MM.1S (cell line): ENCODE data around the gene WDR38.

Source experiments
- DNase-seq: peaks from one replicate; pipeline ENCODE4 v3.0.0-alpha.2; 2015
- H2AFZ ChIP-seq: fragments of 300-600 bp; sonication (generic); 2 replicates; pipeline ENCODE4 v1.6.0; 2016; ENCODE audit warnings: antibody characterized with exemption, low read length
- H3F3A ChIP-seq: fragments of 300-600 bp; sonication (generic); 2 replicates; pipeline ENCODE4 v1.6.1; 2016; ENCODE audit warnings: mild to moderate bottlenecking, antibody characterized with exemption, low read length, moderate library complexity, mixed read lengths; ENCODE audit not compliant: insufficient read depth
- H3K27ac ChIP-seq: fragments of 300-600 bp; sonication (generic); 2 replicates; pipeline ENCODE4 v1.5.1; 2016; ENCODE audit warnings: mild to moderate bottlenecking, low read length
- H3K27me3 ChIP-seq: fragments of 300-600 bp; sonication (generic); replicated peaks from 2 replicates; pipeline ENCODE4 v1.6.0; 2016; ENCODE audit warnings: low read length; ENCODE audit not compliant: insufficient read depth
- H3K36me3 ChIP-seq: fragments of 300-600 bp; sonication (generic); replicated peaks from 2 replicates; pipeline ENCODE4 v1.6.1; 2016; ENCODE audit warnings: mild to moderate bottlenecking, low read length, mixed read lengths; ENCODE audit not compliant: insufficient read depth
- H3K4me1 ChIP-seq: fragments of 300-600 bp; sonication (generic); 2 replicates; pipeline ENCODE4 v1.6.1; 2016; ENCODE audit warnings: low read length, mixed read lengths
- H3K4me2 ChIP-seq: fragments of 300-600 bp; sonication (generic); 2 replicates; pipeline ENCODE4 v1.6.0; 2016; ENCODE audit warnings: low read depth, low read length
- H3K4me3 ChIP-seq: fragments of 300-600 bp; sonication (generic); 2 replicates; pipeline ENCODE4 v1.5.1; 2016; ENCODE audit warnings: low read length, mixed read lengths
- H3K79me2 ChIP-seq: fragments of 300-600 bp; sonication (generic); 2 replicates; pipeline ENCODE4 v1.6.1; 2016; ENCODE audit warnings: mixed run types, low read length, mixed read lengths
- H3K9ac ChIP-seq: fragments of 300-600 bp; sonication (generic); 2 replicates; pipeline ENCODE4 v1.6.1; 2016; ENCODE audit warnings: low read length, mixed read lengths
- H3K9me2 ChIP-seq: fragments of 300-600 bp; sonication (generic); replicated peaks from 2 replicates; pipeline ENCODE4 v1.6.1; 2016; ENCODE audit warnings: mild to moderate bottlenecking, low read length, mixed read lengths; ENCODE audit not compliant: insufficient read depth
- H3K9me3 ChIP-seq: fragments of 300-600 bp; sonication (generic); replicated peaks from 2 replicates; pipeline ENCODE4 v1.6.1; 2016; ENCODE audit warnings: mild to moderate bottlenecking, low read length, mixed read lengths; ENCODE audit not compliant: insufficient read depth
- H4K20me1 ChIP-seq: fragments of 300-600 bp; sonication (generic); 2 replicates; pipeline ENCODE4 v1.6.1; 2016; ENCODE audit warnings: mild to moderate bottlenecking, low read length, moderate library complexity, mixed read lengths; ENCODE audit not compliant: insufficient read depth
- CTCF ChIP-seq: fragments of 300-600 bp; sonication (generic); IDR thresholded peaks from 2 replicates; pipeline ENCODE4 v1.5.1; 2016; ENCODE audit warnings: antibody characterized with exemption, low read length, mixed read lengths
- EZH2 ChIP-seq: fragments of 300-600 bp; sonication (generic); optimal IDR thresholded peaks from 2 replicates; pipeline ENCODE3; 2017; ENCODE audit warnings: low read depth, mild to moderate bottlenecking, antibody characterized with exemption, low read length, mixed read lengths
- EZH2phosphoT487 ChIP-seq: fragments of 300-600 bp; sonication (generic); IDR thresholded peaks from 2 replicates; pipeline ENCODE4 v1.6.1; 2018; ENCODE audit warnings: antibody characterized with exemption, low read length

Gene WDR38, protein sequence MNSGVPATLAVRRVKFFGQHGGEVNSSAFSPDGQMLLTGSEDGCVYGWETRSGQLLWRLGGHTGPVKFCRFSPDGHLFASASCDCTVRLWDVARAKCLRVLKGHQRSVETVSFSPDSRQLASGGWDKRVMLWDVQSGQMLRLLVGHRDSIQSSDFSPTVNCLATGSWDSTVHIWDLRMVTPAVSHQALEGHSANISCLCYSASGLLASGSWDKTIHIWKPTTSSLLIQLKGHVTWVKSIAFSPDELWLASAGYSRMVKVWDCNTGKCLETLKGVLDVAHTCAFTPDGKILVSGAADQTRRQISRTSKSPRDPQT

DNA sequence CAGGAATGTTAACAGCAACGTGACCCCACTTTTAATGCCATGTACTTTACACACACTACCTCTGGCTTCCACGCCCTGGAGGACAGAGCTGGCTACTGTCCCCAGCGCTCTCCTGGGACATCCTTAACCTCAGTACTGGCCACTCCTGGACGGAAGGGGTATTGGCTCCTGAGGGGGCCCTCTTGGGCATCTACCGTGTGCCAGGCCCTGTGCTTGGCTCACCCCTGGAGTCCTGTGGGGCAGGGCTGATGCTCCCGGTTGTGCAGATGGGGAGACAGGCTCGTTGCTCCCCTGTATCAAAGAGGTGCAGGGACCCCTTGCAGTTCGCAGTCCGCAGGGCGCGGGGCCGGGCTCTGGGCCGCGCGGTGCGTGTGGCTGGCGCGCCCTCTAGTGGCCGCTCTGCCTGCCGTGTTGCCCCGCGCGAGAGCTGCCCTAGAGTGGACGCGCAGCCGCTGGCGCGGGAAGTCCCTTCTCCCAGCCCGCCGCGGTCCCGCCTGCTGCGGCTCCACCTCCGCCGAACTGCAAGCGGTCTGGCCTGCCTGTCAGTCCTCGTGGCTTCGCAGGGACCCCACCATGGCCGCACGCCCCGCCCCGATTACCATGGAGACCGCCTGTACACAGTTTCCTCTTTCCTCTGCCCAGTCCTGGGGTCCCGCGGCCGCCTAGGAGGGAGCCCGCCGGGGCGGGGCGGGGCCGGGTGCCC lies at the start of gene WDR38:
Gene WDR38, plus strand, starts transcription at position 632 of the 703 bp plus-strand sequence. CDS start 72 bp downstream, outside the sequence.
- Histone ChIP-seq H3K9ac (peak within 1 kb of the TSS; percentile 62; the same call in 1 of the 2 replicates), H3K4me2 (peak within 1 kb of the TSS; percentile 100), H3K79me2 (no peaks in the 10 kb centered on the region; the same call in 1 of the 2 replicates), H3K4me3 (peak within 1 kb of the TSS; percentile 72), H3K36me3 (no peaks in the 10 kb centered on the region; the same call in 1 of the 2 replicates), H3K9me3 (no peaks in the 10 kb centered on the region), H3F3A (peaks cover 40% of the 10 kb centered on the region), H4K20me1 (peaks cover 12% of the 10 kb centered on the region), H3K9me2 (no peaks in the 10 kb centered on the region), H2AFZ (peak within 1 kb of the TSS; percentile 99), H3K27ac (no peak within 1 kb of the TSS), H3K27me3 (no peaks in the 10 kb centered on the region), H3K4me1 (0 out of 2 replicates have a peak, but pooled peaks cover 8% of the 10 kb centered on the region)
- TF ChIP-seq EZH2 (no peak), EZH2phosphoT487 (no peak), CTCF (peak; percentile 94)
- DNase-seq, result peak; percentile 77

- H3K27me3 ChIP-seq, result no peaks in the 10 kb centered on the region
- H3K4me1 ChIP-seq, result no peaks in the 10 kb centered on the region
- H3K9me3 ChIP-seq, result no peaks in the 10 kb centered on the region
- H3K79me2 ChIP-seq, result no peaks in the 10 kb centered on the region
- H3K36me3 ChIP-seq, result no peaks in the 10 kb centered on the region
- no peak for DNase-seq
- no peak overlapping the region for H2AFZ ChIP-seq
- no peak overlapping the region for H3K27ac ChIP-seq
- H3K9ac ChIP-seq, result no peak overlapping the region
- no peaks in the 10 kb centered on the region for H4K20me1 ChIP-seq
- H3F3A ChIP-seq, result no peaks in the 10 kb centered on the region
- H3K4me2 ChIP-seq, result no peak overlapping the region
- TF ChIP-seq EZH2phosphoT487 (no peak), EZH2 (no peak), CTCF (no peak)
- H3K9me2 ChIP-seq, result no peaks in the 10 kb centered on the region
- H3K4me3 ChIP-seq, result no peak overlapping the region
Measured at GRCh38 chr9:124803911-124804310, 49.3 kb upstream of the WDR38 start.

DNA sequence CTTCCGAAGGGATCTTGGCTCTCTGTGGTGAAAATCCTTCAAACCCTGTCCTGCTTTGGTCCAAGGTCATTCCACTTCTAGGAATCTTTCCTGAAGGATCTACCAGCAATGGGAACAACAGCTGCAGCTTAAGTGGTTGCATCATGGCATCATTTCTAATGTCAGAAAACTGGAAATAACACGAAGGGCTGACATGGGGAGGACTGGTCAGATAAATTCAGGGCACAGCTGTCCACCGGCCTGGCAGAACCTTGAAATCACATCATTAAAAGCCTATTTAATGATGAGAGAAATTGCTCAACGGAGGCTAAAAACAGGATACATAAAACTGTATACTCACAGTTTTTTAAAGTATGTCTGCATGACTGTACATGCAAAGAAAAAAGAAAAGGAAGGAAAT lies 48.1 kb upstream of the WDR38 start:
- Histone ChIP-seq H3K27ac (no peak overlapping the region), H2AFZ (no peak overlapping the region), H3K27me3 (no peaks in the 10 kb centered on the region), H3K4me2 (no peak overlapping the region), H3K9me3 (no peaks in the 10 kb centered on the region), H3K79me2 (no peaks in the 10 kb centered on the region), H3K4me3 (no peak overlapping the region), H3K9me2 (no peaks in the 10 kb centered on the region), H3K4me1 (no peaks in the 10 kb centered on the region), H3F3A (no peaks in the 10 kb centered on the region), H4K20me1 (no peaks in the 10 kb centered on the region), H3K9ac (no peak overlapping the region), H3K36me3 (no peaks in the 10 kb centered on the region)
- no peak for DNase-seq
- TF ChIP-seq CTCF (no peak), EZH2 (no peak), EZH2phosphoT487 (no peak)
